Measurements from ENCODE around the gene CD1E.

DNA sequence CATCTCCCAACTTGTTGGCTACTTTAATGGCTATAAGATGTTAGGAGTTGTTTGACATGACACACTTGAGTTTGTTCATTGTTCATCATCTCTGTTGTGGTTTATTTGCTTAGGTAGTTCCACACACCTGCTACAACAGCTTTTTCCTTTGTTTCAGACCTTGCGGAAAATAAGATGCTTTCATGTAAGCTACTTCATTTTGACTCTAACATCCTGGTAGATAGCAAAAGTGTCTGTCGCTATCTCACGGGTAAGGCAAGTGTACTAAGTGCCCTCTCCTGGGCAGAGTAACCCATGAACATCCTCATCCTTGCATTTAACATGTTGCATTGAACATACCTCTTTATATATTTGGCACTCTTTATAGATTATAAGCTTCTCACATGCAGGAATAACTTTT lies 47.2 kb downstream of the CD1E start:
- TF ChIP-seq GATA3 (IDR thresholded peaks at IDR 0.05; ENCODE audit: low read depth, low read length), result no peak
- TF ChIP-seq GATA2 (IDR thresholded peaks at IDR 0.05; ENCODE audit: low read depth, low read length), result no peak

All from SH-SY5Y (cell line).